ENCODE measurements around the gene FCHSD1. TPM values are rescaled to one million over a fixed set of nuclear protein-coding genes. Genes with fewer than 3 reads are reported as not detected.

Gene FCHSD1
- total RNA-seq, 2 donors from 2014 or later = 34.8 to 40.9 TPM

DNA sequence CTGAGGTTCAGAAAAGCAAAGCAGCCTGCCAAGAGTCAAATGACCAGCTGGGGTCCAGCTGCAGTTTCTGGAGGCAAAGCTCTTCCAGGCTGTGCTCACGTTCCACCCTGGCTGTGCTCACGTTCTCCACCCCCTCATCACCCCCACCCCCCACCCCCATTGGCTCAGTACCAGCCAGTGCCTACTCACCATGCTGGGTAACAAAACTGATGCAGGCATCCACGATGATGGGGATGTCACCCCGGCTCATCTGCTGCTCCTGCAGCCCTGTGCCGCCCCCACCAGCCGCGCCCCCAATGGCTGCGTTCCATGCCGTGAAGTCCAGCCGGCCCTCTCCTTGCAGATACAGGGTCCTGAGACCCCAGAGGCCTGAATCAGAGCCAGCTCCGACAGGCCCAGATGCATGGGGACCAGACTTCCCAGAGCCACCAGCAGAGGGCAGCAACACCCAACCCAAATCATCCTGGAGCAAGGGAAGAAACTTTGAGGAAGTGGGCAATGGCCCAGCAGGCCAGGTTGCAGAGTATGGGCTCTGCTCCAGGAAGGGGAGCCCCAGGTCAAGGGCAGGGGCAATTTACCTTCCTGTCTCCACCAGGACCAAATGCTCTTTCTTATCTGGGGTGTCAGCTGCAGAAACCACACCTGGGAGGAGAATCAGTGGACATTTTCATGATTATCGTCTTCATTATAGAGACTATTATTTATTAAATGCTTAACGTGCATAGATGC, 13.7 kb upstream of the FCHSD1 start:
- H3K27ac ChIP-seq = peak overlapping the region in 1 of 4 donors; percentile 52
- H3K9me3 ChIP-seq = no peaks in the 10 kb centered on the region
- intact Hi-C loops (cut with DNase I) = no loop called here
- H3K4me3 ChIP-seq = no peak overlapping the region
- 4 to 20% methylated on average over 5 to 12 of the region's 13 CpGs for WGBS, 2 donors
- ATAC-seq (peak; percentile 97), DNase-seq (peak; percentile 88 to 94 (median 90))
- no peak for TF ChIP-seq POLR2A (IDR thresholded peaks at IDR 0.05)
- TF ChIP-seq, protein P1, sequence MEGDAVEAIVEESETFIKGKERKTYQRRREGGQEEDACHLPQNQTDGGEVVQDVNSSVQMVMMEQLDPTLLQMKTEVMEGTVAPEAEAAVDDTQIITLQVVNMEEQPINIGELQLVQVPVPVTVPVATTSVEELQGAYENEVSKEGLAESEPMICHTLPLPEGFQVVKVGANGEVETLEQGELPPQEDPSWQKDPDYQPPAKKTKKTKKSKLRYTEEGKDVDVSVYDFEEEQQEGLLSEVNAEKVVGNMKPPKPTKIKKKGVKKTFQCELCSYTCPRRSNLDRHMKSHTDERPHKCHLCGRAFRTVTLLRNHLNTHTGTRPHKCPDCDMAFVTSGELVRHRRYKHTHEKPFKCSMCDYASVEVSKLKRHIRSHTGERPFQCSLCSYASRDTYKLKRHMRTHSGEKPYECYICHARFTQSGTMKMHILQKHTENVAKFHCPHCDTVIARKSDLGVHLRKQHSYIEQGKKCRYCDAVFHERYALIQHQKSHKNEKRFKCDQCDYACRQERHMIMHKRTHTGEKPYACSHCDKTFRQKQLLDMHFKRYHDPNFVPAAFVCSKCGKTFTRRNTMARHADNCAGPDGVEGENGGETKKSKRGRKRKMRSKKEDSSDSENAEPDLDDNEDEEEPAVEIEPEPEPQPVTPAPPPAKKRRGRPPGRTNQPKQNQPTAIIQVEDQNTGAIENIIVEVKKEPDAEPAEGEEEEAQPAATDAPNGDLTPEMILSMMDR (IDR thresholded peaks at IDR 0.05) = peak; percentile 75 to 90 (median 87)
- H3K27me3 ChIP-seq = no peaks in the 10 kb centered on the region
- H3K4me1 ChIP-seq = peaks cover 7% of the 10 kb centered on the region
- H3K36me3 ChIP-seq (replicated peaks in 1 of 2; ENCODE audit: insufficient read depth in 1 of 2, low read depth in 2 of 2) = no peaks in the 10 kb centered on the region

DNA sequence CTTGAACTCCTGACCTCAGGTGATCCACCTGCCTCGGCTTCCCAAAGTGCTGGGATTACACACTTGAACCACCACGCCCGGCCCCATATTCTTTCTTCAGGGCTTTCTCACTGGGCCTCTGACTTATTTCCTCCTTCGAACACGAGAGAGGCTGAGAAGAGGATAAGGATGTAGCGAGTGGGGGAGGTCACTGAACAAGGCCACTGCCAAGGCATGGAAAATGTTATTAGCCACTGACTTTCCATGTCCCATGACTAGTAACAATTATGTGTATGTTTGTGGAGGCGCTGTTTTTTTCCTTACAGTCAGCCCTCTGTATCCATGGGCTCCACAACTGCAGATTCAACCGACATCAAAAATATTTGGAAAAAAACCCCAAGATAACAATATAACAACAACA, 12.3 kb upstream of the FCHSD1 start:
- WGBS, 2 donors = 73 to 78% methylated on average over 8 of the region's 8 CpGs
- no peak for DNase-seq
- ATAC-seq = no peak
- Histone ChIP-seq H3K9me3 (no peaks in the 10 kb centered on the region), H3K36me3 (replicated peaks in 1 of 2; ENCODE audit: insufficient read depth in 1 of 2, low read depth in 2 of 2) (no peaks in the 10 kb centered on the region), H3K27ac (no peak overlapping the region), H3K4me1 (peaks cover 7% of the 10 kb centered on the region), H3K27me3 (no peaks in the 10 kb centered on the region), H3K4me3 (no peak overlapping the region)
- intact Hi-C loops (cut with DNase I) = no loop called here
- no peak for TF ChIP-seq POLR2A (IDR thresholded peaks at IDR 0.05)
- TF ChIP-seq, protein P1 (IDR thresholded peaks at IDR 0.05) = no peak

DNA sequence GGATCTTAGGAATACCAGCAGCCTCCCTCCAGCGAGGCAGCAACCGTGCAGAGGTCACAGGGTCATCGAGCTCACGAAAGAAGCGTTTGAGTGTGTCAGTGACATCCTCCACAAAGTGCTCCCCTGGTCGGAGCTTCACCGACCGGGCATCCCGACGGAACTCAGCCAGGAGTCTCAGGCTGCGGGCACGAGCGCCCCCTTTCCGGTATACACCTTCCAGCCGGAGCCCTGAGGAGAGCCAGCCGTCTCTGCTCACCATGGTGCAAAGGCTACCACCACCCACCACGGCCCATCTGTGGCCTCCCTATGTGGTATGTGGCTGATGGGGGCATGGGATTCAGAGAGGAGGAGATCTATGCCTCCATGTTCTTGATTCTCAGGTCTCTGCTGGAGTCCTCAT, 10.8 kb upstream of the FCHSD1 start:
- 65 to 74% methylated on average over 12 to 17 of the region's 17 CpGs for WGBS, 2 donors
- H3K4me3 ChIP-seq = no peak overlapping the region
- no peak for ATAC-seq
- intact Hi-C loops (cut with DNase I) = no loop called here
- H3K4me1 ChIP-seq = peaks cover 7% of the 10 kb centered on the region
- H3K9me3 ChIP-seq = no peaks in the 10 kb centered on the region
- no peaks in the 10 kb centered on the region for H3K36me3 ChIP-seq (replicated peaks in 1 of 2; ENCODE audit: insufficient read depth in 1 of 2, low read depth in 2 of 2)
- no peaks in the 10 kb centered on the region for H3K27me3 ChIP-seq
- no peak overlapping the region for H3K27ac ChIP-seq
- TF ChIP-seq, protein P1 (IDR thresholded peaks at IDR 0.05) = no peak
- no peak for TF ChIP-seq POLR2A (IDR thresholded peaks at IDR 0.05)
- no peak for DNase-seq

DNA sequence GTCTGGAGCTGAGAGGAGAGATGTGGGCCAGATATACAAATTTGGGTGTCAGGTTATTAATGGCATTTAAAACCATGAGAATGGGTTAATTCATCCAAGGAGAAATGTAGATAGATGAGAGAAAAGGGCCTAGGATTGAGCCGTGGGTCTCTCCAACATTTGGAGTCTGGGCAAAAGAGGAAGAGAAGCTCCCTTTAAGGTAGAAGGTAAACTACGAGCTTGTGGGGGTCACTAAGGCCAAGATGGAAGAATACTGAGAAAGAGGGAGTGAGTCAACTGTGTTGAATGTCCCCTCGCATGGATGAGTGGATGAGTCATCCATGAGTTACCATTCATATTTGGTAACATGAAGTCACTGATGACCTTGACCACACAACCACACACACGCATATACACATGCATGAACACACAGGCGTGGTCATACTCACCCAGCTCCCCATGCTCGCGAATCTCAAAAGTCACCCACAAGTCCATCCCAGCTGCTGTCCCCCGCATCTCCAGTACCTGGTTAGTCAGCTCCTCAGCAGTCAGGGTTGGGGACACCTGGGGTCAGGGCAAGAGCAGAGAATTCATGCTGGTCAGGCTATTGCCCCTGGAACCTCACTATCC, 6.8 kb upstream of the FCHSD1 start:
- Histone ChIP-seq H3K4me3 (no peak overlapping the region), H3K4me1 (no peaks in the 10 kb centered on the region), H3K27ac (no peak overlapping the region), H3K36me3 (replicated peaks in 1 of 2; ENCODE audit: insufficient read depth in 1 of 2, low read depth in 2 of 2) (no peaks in the 10 kb centered on the region), H3K27me3 (no peaks in the 10 kb centered on the region), H3K9me3 (no peaks in the 10 kb centered on the region)
- intact Hi-C loops (cut with DNase I) = no loop called here
- DNase-seq = no peak
- WGBS, 2 donors = 60 to 67% methylated on average over 8 of the region's 8 CpGs
- TF ChIP-seq, protein P1 (IDR thresholded peaks at IDR 0.05) = no peak
- TF ChIP-seq POLR2A (IDR thresholded peaks at IDR 0.05) = no peak
- ATAC-seq = no peak
